ENCODE measurements around the gene NF2.

The NF2 gene

DNA sequence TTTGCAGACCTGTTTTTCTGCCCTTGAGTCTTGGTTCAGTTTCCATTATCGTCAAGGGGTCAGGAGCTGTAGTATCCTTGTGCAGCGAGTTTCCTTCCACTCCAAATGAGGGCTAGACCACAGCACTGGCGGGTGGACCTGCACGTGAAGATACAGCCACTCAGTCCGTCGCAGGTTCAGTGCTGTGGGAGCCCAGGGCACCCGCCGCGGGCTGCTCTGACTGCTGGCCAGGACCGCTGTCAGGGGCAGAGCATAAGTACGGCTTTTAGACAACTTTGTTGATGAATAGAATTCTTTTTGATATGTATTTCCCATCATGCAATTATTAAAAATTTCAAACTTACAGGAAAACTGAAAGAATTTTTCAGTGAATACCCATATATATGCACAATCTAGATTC is 56.6 kb downstream of the NF2 start:
- DNase-seq = no peak
- WGBS (ENCODE audit: extremely low coverage, insufficient coverage, low lambda C conversion rate) = no CpG with 5 or more reads among the region's 11 CpGs
- Histone ChIP-seq H3K4me2 (ENCODE audit: low read length) (no peak overlapping the region), H2BK5ac (ENCODE audit: low read length) (no peak overlapping the region), H3K18ac (ENCODE audit: low read length) (no peak overlapping the region), H3K36me3 (ENCODE audit: control insufficient read depth, insufficient read depth, low read length) (peaks cover 3% of the 10 kb centered on the region), H3K4ac (ENCODE audit: low read depth, low read length) (no peak overlapping the region), H2AK5ac (ENCODE audit: low read length) (no peak overlapping the region), H3K4me3 (ENCODE audit: low read length) (no peak overlapping the region), H3K56ac (ENCODE audit: low read length) (no peak overlapping the region), H4K5ac (ENCODE audit: low read length) (no peak overlapping the region), H3K27me3 (ENCODE audit: insufficient read depth, low read length, poor library complexity) (no peaks in the 10 kb centered on the region), H3K79me2 (ENCODE audit: control insufficient read depth, insufficient read depth, low read length) (no peaks in the 10 kb centered on the region), H3K27ac (ENCODE audit: low read depth, low read length) (no peak overlapping the region), H3K4me1 (ENCODE audit: control insufficient read depth, low read depth, low read length) (no peaks in the 10 kb centered on the region), H2BK120ac (ENCODE audit: low read depth, low read length) (no peak overlapping the region), H3K79me1 (ENCODE audit: low read length) (no peaks in the 10 kb centered on the region), H3K23ac (ENCODE audit: low read length) (no peak overlapping the region), H2BK15ac (replicated peaks; ENCODE audit: low read depth) (no peak overlapping the region), H3K9ac (ENCODE audit: low read length) (no peak overlapping the region), H4K8ac (ENCODE audit: low read depth, low read length) (no peak overlapping the region)

DNA sequence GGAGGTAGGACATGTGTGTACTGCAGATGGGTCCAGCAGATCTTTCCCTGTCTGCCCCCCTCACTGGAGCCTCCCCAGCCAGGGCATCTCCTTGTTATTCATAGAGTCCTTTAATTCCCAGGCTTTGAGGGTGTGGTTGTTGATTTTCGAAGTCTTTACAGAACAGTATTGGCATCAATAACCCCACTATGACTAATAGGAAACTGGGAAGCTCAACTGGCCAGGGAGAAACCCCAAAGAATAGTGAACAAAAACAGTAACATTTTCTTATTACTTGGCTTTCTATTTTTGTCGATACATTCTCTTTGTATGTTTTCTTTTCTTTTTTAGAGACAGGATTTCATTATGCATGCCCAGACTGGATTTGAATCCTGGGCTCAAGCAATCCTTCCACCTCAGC is 57.9 kb downstream of the NF2 start:
- no peak overlapping the region for H3K18ac ChIP-seq (ENCODE audit: low read length)
- no peak overlapping the region for H2BK15ac ChIP-seq (replicated peaks; ENCODE audit: low read depth)
- H3K4me1 ChIP-seq (ENCODE audit: control insufficient read depth, low read depth, low read length) = no peaks in the 10 kb centered on the region
- no peak overlapping the region for H4K5ac ChIP-seq (ENCODE audit: low read length)
- H3K79me2 ChIP-seq (ENCODE audit: control insufficient read depth, insufficient read depth, low read length) = no peaks in the 10 kb centered on the region
- DNase-seq = no peak
- no peaks in the 10 kb centered on the region for H3K27me3 ChIP-seq (ENCODE audit: insufficient read depth, low read length, poor library complexity)
- H2BK5ac ChIP-seq (ENCODE audit: low read length) = no peak overlapping the region
- peaks cover 3% of the 10 kb centered on the region for H3K36me3 ChIP-seq (ENCODE audit: control insufficient read depth, insufficient read depth, low read length)
- H3K27ac ChIP-seq (ENCODE audit: low read depth, low read length) = no peak overlapping the region
- H4K8ac ChIP-seq (ENCODE audit: low read depth, low read length) = no peak overlapping the region
- no peaks in the 10 kb centered on the region for H3K79me1 ChIP-seq (ENCODE audit: low read length)
- WGBS (ENCODE audit: extremely low coverage, insufficient coverage, low lambda C conversion rate) = no CpG with 5 or more reads among the region's 2 CpGs
- no peak overlapping the region for H3K4me3 ChIP-seq (ENCODE audit: low read length)
- no peak overlapping the region for H2AK5ac ChIP-seq (ENCODE audit: low read length)
- no peak overlapping the region for H3K4me2 ChIP-seq (ENCODE audit: low read length)
- no peak overlapping the region for H3K56ac ChIP-seq (ENCODE audit: low read length)
- no peak overlapping the region for H2BK120ac ChIP-seq (ENCODE audit: low read depth, low read length)
- no peak overlapping the region for H3K4ac ChIP-seq (ENCODE audit: low read depth, low read length)
- H3K23ac ChIP-seq (ENCODE audit: low read length) = no peak overlapping the region
- no peak overlapping the region for H3K9ac ChIP-seq (ENCODE audit: low read length)

DNA sequence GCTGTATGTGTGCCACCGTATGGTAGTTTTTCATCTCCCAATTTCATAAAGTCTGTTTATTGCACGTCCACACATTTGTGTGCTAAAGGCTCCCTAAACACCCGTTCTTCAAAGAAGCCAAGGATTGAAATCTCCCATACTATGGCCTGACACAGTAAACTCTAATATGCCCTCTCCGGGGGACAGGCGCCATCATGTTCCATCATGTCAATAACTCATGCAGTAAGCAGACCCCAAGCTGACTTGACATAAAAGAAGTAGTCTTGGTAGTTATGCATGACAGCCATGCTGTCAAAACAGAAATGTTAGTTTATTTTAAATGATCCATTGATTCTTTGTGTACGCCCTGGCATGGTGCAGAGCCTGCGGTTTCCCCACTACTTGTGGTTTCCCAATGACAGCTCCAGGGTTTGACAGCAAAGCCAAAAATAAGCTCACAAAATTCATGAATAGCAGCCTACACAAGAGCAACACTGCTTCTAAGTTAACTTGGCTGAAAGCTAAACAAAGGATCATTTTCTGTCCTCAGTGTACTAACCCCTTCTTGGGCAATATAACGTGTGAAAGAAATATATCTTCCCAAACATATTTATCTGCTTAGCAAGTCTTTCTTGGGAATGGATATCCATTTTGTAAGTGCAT is 59.9 kb downstream of the NF2 start:
- H3K79me2 ChIP-seq (ENCODE audit: control insufficient read depth, insufficient read depth, low read length) = no peaks in the 10 kb centered on the region
- no peak overlapping the region for H3K4me3 ChIP-seq (ENCODE audit: low read length)
- peaks cover 6% of the 10 kb centered on the region for H3K36me3 ChIP-seq (ENCODE audit: control insufficient read depth, insufficient read depth, low read length)
- H3K9ac ChIP-seq (ENCODE audit: low read length) = no peak overlapping the region
- H4K8ac ChIP-seq (ENCODE audit: low read depth, low read length) = no peak overlapping the region
- no CpG with 5 or more reads among the region's 8 CpGs for WGBS (ENCODE audit: extremely low coverage, insufficient coverage, low lambda C conversion rate)
- H2BK120ac ChIP-seq (ENCODE audit: low read depth, low read length) = no peak overlapping the region
- H3K18ac ChIP-seq (ENCODE audit: low read length) = no peak overlapping the region
- no peak overlapping the region for H3K4ac ChIP-seq (ENCODE audit: low read depth, low read length)
- no peak overlapping the region for H2AK5ac ChIP-seq (ENCODE audit: low read length)
- H3K4me1 ChIP-seq (ENCODE audit: control insufficient read depth, low read depth, low read length) = no peaks in the 10 kb centered on the region
- H2BK5ac ChIP-seq (ENCODE audit: low read length) = no peak overlapping the region
- no peaks in the 10 kb centered on the region for H3K27me3 ChIP-seq (ENCODE audit: insufficient read depth, low read length, poor library complexity)
- no peak overlapping the region for H3K4me2 ChIP-seq (ENCODE audit: low read length)
- H3K23ac ChIP-seq (ENCODE audit: low read length) = no peak overlapping the region
- H3K56ac ChIP-seq (ENCODE audit: low read length) = no peak overlapping the region
- H3K27ac ChIP-seq (ENCODE audit: low read depth, low read length) = no peak overlapping the region
- H2BK15ac ChIP-seq (replicated peaks; ENCODE audit: low read depth) = no peak overlapping the region
- no peaks in the 10 kb centered on the region for H3K79me1 ChIP-seq (ENCODE audit: low read length)
- no peak for DNase-seq
- H4K5ac ChIP-seq (ENCODE audit: low read length) = no peak overlapping the region

DNA sequence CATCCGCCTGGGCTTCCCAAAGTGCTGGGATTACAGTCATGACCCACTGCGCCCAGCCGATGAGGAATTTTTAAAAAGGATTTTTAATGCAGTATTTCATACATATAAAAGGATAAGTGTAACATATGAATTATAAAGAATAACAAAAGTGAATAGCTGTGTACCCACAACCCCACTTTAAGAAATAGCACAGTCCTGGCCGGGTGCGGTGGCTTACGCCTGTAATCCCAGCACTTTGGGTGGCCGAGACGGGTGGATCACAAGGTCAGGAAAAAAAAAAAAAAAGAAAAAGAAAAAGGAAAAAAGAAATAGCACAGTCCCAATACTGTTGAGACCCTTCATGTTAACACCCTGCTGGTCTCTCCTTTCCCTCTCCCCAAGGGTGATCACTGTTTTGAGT is 62.1 kb downstream of the NF2 start:
- no peaks in the 10 kb centered on the region for H3K4me1 ChIP-seq (ENCODE audit: control insufficient read depth, low read depth, low read length)
- no peak overlapping the region for H3K23ac ChIP-seq (ENCODE audit: low read length)
- no peak overlapping the region for H3K4me3 ChIP-seq (ENCODE audit: low read length)
- H3K27me3 ChIP-seq (ENCODE audit: insufficient read depth, low read length, poor library complexity) = no peaks in the 10 kb centered on the region
- no CpG with 5 or more reads among the region's 8 CpGs for WGBS (ENCODE audit: extremely low coverage, insufficient coverage, low lambda C conversion rate)
- no peak for DNase-seq
- H2AK5ac ChIP-seq (ENCODE audit: low read length) = no peak overlapping the region
- no peak overlapping the region for H3K56ac ChIP-seq (ENCODE audit: low read length)
- no peak overlapping the region for H3K9ac ChIP-seq (ENCODE audit: low read length)
- no peaks in the 10 kb centered on the region for H3K79me1 ChIP-seq (ENCODE audit: low read length)
- no peak overlapping the region for H3K4ac ChIP-seq (ENCODE audit: low read depth, low read length)
- H3K18ac ChIP-seq (ENCODE audit: low read length) = no peak overlapping the region
- H3K27ac ChIP-seq (ENCODE audit: low read depth, low read length) = no peak overlapping the region
- no peak overlapping the region for H2BK5ac ChIP-seq (ENCODE audit: low read length)
- no peak overlapping the region for H4K8ac ChIP-seq (ENCODE audit: low read depth, low read length)
- no peak overlapping the region for H2BK120ac ChIP-seq (ENCODE audit: low read depth, low read length)
- H3K4me2 ChIP-seq (ENCODE audit: low read length) = no peak overlapping the region
- peaks cover 9% of the 10 kb centered on the region for H3K36me3 ChIP-seq (ENCODE audit: control insufficient read depth, insufficient read depth, low read length)
- no peak overlapping the region for H2BK15ac ChIP-seq (replicated peaks; ENCODE audit: low read depth)
- no peak overlapping the region for H4K5ac ChIP-seq (ENCODE audit: low read length)
- H3K79me2 ChIP-seq (ENCODE audit: control insufficient read depth, insufficient read depth, low read length) = no peaks in the 10 kb centered on the region

DNA sequence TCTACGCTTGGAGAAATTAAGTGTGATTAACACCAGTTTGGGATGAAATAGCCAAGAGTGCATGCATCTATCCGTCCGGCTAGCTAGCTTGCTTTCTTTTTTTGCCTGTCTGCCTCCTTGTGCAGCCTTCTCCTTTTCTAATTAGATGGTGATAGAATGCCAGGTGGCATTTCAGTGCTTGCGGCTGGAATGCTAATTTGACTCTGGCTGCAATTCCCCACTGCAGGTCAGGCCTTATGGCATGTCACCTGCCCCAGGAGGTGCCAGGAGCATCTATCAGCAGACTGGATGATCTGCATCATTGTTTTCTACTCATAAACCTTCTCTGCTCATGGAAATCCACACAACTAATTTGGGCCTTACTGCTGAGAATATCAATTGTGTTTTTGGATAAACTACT is 65.2 kb downstream of the NF2 start:
- Histone ChIP-seq H3K27ac (ENCODE audit: low read depth, low read length) (no peak overlapping the region), H4K5ac (ENCODE audit: low read length) (no peak overlapping the region), H3K79me2 (ENCODE audit: control insufficient read depth, insufficient read depth, low read length) (no peaks in the 10 kb centered on the region), H2BK15ac (replicated peaks; ENCODE audit: low read depth) (no peak overlapping the region), H3K23ac (ENCODE audit: low read length) (no peak overlapping the region), H2AK5ac (ENCODE audit: low read length) (no peak overlapping the region), H3K9ac (ENCODE audit: low read length) (no peak overlapping the region), H3K18ac (ENCODE audit: low read length) (no peak overlapping the region), H3K27me3 (ENCODE audit: insufficient read depth, low read length, poor library complexity) (no peaks in the 10 kb centered on the region), H3K79me1 (ENCODE audit: low read length) (no peaks in the 10 kb centered on the region), H2BK5ac (ENCODE audit: low read length) (no peak overlapping the region), H3K4me3 (ENCODE audit: low read length) (no peak overlapping the region), H3K56ac (ENCODE audit: low read length) (no peak overlapping the region), H3K4ac (ENCODE audit: low read depth, low read length) (no peak overlapping the region), H2BK120ac (ENCODE audit: low read depth, low read length) (no peak overlapping the region), H3K4me1 (ENCODE audit: control insufficient read depth, low read depth, low read length) (no peaks in the 10 kb centered on the region), H3K36me3 (ENCODE audit: control insufficient read depth, insufficient read depth, low read length) (peaks cover 10% of the 10 kb centered on the region), H3K4me2 (ENCODE audit: low read length) (no peak overlapping the region), H4K8ac (ENCODE audit: low read depth, low read length) (no peak overlapping the region)
- no CpG with 5 or more reads among the region's 4 CpGs for WGBS (ENCODE audit: extremely low coverage, insufficient coverage, low lambda C conversion rate)
- DNase-seq = no peak

DNA sequence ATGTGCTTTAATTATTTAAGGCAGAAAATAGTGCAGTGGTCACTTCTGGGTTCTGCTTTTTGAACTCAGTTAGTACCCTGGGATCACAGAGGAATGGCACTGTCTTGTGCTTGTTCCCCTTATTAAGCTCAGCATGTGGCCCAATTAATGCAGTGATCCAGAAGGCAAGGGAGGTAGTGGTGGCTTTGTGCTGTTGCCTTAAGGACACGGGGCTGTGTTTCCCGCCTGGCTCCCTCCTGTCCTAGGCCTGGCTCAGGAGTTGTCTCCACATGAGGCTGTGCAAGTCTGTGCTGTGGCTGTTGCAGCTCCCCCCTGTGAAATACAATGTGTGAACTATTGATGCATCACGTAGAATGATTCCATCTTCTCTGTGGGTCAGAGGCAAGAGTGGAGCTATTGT is 67.2 kb downstream of the NF2 start:
- Histone ChIP-seq H3K79me2 (ENCODE audit: control insufficient read depth, insufficient read depth, low read length) (no peaks in the 10 kb centered on the region), H2BK5ac (ENCODE audit: low read length) (no peak overlapping the region), H3K4ac (ENCODE audit: low read depth, low read length) (no peak overlapping the region), H2BK120ac (ENCODE audit: low read depth, low read length) (no peak overlapping the region), H3K9ac (ENCODE audit: low read length) (no peak overlapping the region), H2AK5ac (ENCODE audit: low read length) (no peak overlapping the region), H4K5ac (ENCODE audit: low read length) (no peak overlapping the region), H3K18ac (ENCODE audit: low read length) (no peak overlapping the region), H2BK15ac (replicated peaks; ENCODE audit: low read depth) (no peak overlapping the region), H3K56ac (ENCODE audit: low read length) (no peak overlapping the region), H3K79me1 (ENCODE audit: low read length) (no peaks in the 10 kb centered on the region), H3K4me2 (ENCODE audit: low read length) (no peak overlapping the region), H3K4me1 (ENCODE audit: control insufficient read depth, low read depth, low read length) (no peaks in the 10 kb centered on the region), H3K4me3 (ENCODE audit: low read length) (no peak overlapping the region), H4K8ac (ENCODE audit: low read depth, low read length) (no peak overlapping the region), H3K27ac (ENCODE audit: low read depth, low read length) (no peak overlapping the region), H3K27me3 (ENCODE audit: insufficient read depth, low read length, poor library complexity) (no peaks in the 10 kb centered on the region), H3K36me3 (ENCODE audit: control insufficient read depth, insufficient read depth, low read length) (peaks cover 10% of the 10 kb centered on the region), H3K23ac (ENCODE audit: low read length) (no peak overlapping the region)
- no CpG with 5 or more reads among the region's 3 CpGs for WGBS (ENCODE audit: extremely low coverage, insufficient coverage, low lambda C conversion rate)
- no peak for DNase-seq
